Cerebellar cortex (tissue), 1 donor: ENCODE data around the gene TIPARP.
"Not testable (repeated sequence)": the region's sequence is repeated elsewhere in the genome, so short reads cannot be mapped to it uniquely, and the experiment has no call there.

Experiments
- DNase-seq: peaks from one replicate; pipeline ENCODE4 v3.0.0-alpha.2; 2015; ENCODE audit warnings: low spot score

Gene TIPARP

DNA sequence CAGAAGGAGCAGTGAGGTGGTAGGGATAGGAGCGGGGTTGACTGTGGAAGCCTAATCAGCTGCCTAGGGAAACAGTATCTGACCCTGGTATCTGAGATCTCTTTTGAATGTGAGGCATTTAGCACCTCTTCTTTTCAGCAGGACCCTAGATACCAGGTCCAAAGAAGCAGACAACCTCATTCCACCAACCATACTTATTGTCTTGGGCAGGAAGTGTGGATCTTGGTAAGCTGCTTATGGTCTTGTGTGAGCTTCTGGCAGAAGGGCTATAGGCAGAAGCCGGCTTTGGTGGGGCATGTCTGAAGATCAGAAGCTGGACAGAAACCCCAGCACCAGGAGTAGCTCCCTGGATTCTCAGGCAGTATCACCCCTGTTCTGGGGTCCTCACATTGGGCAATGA is 65.6 kb downstream of the TIPARP start:
- DNase-seq = no peak

DNA sequence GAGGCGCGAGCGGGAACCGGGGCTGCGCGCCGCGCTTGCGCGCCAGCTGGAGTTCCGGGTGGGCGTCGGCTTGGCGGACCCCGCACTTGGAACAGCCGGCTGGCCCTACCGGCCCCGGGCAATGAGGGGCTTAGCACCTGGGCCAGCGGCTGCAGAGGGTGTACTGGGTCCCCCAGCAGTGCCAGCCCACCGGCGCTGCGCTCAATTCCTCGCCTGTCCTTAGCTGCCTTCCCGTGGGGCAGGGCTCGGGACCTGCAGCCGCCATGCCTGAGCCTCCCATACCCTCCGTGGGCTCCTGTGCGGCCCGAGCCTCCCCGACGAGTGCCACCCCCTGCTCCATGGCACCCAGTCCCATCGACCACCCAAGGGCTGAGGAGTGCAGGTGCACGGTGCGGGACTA is 66.2 kb downstream of the TIPARP start:
- DNase-seq = not testable (repeated sequence)

DNA sequence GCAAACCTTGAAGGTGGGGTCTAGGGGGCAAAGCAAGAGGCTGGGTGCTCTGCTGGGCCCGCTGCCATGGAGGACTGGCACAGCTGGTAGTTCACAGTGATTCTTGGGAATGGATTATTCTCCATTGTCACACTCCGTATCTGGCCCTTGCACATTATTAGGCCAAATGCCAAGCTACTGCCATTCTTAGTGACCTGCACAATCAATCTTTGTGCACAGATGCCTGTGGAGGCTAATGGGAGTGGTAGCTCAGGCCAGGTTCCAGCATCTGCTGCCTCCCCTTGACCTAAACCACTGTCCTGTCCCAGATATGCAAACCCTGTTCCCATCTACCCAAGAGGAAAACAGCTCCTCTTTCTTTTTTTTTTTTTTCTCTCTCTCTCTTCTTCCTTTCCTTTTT is 67.5 kb downstream of the TIPARP start:
- no peak for DNase-seq

DNA sequence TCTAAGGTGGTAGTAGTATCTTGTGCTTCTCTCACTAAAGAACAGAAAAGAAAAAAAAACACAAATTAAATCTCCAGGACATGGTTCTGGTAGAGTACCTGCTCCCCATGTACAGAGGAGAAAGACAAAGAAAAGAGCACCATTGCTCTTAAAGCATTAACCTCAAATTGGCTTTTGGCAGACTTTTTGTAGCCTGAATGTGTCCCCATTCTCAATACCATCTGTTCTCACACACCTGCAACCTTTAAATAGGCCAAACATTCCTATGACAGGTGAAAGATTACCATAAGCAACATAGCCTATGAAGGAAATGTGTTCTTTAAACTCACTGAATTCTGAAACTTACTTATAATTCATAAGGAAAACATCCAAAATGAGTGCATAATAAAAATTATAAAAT is 68.0 kb downstream of the TIPARP start:
- DNase-seq = peak; percentile 83

DNA sequence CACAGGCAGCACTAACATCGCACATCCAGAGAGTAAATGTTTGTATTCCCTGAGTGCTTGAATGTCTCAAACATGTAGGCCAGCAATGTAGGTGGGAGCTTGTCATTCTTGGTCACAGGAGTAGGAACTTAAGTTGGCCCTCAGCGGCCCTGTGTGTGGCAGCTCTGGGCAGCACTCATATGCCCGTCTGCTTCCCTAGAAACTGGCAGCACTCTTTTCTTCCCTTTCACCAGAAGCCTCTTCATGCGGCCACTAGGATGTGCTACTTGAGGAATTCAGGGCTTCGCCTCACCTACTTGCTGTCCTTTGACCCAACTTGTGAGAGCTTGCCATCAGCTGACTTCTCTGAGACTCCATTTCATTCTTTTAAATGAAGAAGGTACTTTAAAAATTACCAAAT is 69.5 kb downstream of the TIPARP start:
- no peak for DNase-seq

DNA sequence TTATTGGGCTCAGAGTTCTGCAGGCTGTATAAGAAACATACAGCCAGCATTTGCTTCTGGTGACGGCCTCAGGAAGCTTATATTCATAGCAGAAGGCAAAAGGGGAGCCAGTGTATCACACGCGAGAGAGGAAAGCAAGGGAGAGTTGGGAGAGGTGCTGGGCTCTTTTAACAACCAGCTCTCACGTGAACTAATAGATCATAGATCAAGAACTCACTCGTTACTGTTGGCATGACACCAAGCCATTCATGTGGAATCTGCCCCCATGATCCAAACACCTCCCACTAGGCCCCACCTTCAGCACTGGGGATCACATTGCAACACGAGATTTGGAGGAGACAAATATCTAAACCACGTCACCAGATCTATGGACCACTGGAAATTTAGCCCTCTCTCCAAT is 70.2 kb downstream of the TIPARP start:
- DNase-seq = no peak

DNA sequence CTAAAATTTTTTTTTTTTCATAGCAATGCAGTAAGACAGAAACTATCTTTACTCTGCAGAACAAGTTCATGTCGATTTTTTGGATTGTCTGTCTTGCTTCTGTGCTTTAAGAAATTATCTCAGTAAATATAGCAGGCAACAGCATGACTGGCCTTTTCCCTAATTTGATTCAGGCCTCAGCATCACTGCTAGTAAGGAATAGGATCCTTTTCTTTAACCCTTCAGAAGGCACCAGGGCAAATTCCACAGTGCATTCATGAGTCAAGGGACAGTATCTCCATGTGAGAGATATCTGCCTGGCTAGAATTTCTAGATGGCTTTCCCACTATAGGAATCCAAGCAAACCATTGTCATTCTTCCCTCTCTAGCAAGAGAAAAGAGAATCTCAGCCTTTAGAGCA is 71.4 kb downstream of the TIPARP start:
- DNase-seq = no peak

DNA sequence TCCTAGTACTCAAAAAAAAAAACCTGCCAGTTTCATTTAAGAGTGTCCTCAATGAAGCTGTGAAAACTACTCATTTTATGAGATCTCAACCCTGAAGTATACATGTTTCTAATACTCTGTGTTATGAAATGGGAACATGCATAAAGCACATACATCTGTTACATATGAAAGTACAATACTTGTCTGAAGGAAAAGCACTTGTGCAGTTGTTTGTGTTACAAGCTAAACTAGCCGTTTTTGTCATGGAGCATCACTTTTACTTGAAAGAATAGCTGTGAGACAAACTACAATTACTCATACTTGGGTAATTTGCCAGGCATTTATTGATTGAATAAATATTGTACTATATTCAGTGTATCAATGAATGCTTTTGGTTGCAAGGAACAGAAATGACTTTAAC is 72.7 kb downstream of the TIPARP start:
- DNase-seq = no peak

DNA sequence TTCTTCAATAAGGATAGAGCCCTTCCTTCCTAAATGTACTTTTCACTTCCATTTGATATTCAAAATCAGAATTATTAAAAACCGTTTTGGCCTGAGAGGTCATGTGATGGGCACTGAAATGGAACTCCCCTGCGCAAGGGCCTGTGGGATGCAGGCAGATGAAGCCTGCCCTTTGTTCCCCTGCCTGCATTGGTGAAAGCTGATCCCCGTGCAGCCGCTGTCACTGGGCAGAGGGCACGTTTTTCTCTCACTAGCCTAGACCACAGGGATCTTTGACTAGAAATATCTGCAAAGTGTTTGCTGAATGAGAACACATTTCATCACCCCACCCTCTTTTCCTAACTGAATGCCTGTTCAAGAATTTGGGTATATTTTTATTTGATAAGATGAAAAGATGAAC is 74.9 kb downstream of the TIPARP start:
- DNase-seq = no peak

DNA sequence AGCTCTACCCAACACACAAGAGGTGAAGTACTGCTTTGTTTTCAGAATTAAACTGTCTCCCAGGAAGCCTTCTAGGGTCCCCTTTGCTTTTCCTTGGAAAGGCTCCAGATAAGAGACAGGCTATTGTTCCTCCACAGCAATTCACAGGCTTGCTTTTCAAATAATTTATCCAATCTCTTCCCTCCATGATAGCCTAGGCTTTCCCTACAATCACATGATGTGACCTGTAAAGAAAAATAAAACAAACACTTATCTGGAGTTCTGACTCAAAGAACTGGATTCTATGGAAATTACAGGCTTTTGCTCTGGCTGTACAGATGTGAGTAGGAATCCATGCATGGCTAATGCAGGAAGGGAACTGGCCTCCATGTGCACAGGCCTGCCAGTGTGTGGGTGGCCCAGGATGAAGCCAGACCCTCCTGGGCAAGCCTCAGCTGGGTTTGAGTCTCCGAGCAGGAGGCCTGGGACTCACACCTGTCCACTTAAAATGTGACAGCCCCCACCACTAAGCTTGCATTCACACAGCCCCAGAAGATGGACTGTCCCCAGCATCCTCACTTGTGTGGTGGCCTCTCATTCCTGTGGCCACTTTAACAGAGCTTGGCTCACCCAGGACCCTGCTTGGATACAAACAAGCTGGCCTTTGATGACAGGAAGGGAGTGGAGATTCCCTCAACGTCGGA is 75.9 kb downstream of the TIPARP start:
- no peak for DNase-seq

DNA sequence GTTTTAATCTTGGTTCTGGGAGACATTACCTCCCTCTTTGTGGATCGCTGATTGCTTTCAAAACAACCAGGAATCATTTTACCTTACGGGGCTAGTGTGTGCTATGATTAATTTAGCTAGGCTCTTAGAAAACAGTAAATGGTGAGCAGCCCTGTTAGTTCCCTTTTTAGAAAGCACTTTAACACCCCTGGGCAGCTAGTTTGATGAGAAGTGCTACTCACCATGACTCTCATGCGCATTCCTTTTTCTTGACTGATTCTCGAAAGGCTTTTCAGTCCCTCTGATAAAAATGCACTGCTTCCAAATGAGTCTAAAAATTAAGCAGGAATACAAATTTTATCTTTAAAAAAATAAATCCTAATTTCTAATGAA is 76.5 kb downstream of the TIPARP start:
- no peak for DNase-seq

DNA sequence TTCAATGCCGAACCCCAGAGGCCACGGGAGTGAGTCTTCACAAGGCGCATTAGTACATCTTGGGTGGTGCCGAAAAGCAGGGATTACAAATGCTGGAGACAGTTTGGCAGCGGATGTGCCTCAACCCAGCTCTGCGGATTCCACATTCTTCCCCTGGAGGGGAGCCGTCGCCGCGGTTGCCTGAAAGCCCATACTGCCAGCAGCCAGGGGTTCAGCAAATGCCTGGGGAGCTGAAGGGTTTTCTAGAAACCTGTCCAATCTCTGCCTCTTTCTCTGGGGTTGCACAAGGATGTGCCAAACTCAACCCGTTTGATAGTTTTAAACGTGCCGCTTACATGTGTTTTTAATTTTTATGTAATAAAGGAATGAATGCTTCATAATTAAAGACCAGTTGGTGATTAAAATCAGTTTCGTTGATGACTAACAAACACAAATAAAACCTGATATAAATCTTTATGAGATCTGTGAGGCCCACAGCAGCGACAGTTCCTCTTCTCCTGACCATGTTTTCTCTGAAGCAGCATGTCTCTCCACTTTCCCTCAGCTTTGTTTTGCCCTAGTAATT is 77.2 kb downstream of the TIPARP start:
- peak; percentile 32 for DNase-seq
